Measurements from ENCODE around the gene SLC2A4RG. TPM values are rescaled to one million over a fixed set of nuclear protein-coding genes. Genes with fewer than 3 reads are reported as not detected.

Gene SLC2A4RG
- total RNA-seq, 1 donor from 2014 or later, result 50.2 TPM

GRCh38 chr20:63743210-63743970, 3.8 kb downstream of the SLC2A4RG start:
- Histone ChIP-seq H3K36me3 (ENCODE audit: control insufficient read depth, insufficient read depth, low read length) (peaks cover 2% of the 10 kb centered on the region), H3K4me3 (ENCODE audit: low read depth, low read length) (no peak overlapping the region), H3K27me3 (ENCODE audit: control insufficient read depth, insufficient read depth, low read length) (no peaks in the 10 kb centered on the region)
- DNase-seq (ENCODE audit: low read depth), result no peak
- TF ChIP-seq CTCF (IDR thresholded peaks at IDR 0.05; ENCODE audit: insufficient read depth, low read length, poor library complexity, severe bottlenecking), result no peak

GRCh38 chr20:63744158-63744557, 4.6 kb downstream of the SLC2A4RG start:
- no peak for TF ChIP-seq CTCF (IDR thresholded peaks at IDR 0.05; ENCODE audit: insufficient read depth, low read length, poor library complexity, severe bottlenecking)
- Histone ChIP-seq H3K36me3 (ENCODE audit: control insufficient read depth, insufficient read depth, low read length) (peaks cover 2% of the 10 kb centered on the region), H3K27me3 (ENCODE audit: control insufficient read depth, insufficient read depth, low read length) (no peaks in the 10 kb centered on the region), H3K4me3 (ENCODE audit: low read depth, low read length) (no peak overlapping the region)
- DNase-seq (ENCODE audit: low read depth), result no peak

GRCh38 chr20:63744574-63745423, 5.2 kb downstream of the SLC2A4RG start:
- no peak for DNase-seq (ENCODE audit: low read depth)
- Histone ChIP-seq H3K27me3 (ENCODE audit: control insufficient read depth, insufficient read depth, low read length) (no peaks in the 10 kb centered on the region), H3K4me3 (ENCODE audit: low read depth, low read length) (no peak overlapping the region), H3K36me3 (ENCODE audit: control insufficient read depth, insufficient read depth, low read length) (peaks cover 2% of the 10 kb centered on the region)
- no peak for TF ChIP-seq CTCF (IDR thresholded peaks at IDR 0.05; ENCODE audit: insufficient read depth, low read length, poor library complexity, severe bottlenecking)

- H3K27me3 ChIP-seq (ENCODE audit: control insufficient read depth, insufficient read depth, low read length), result no peaks in the 10 kb centered on the region
- H3K36me3 ChIP-seq (ENCODE audit: control insufficient read depth, insufficient read depth, low read length), result peaks cover 2% of the 10 kb centered on the region
- TF ChIP-seq CTCF (IDR thresholded peaks at IDR 0.05; ENCODE audit: insufficient read depth, low read length, poor library complexity, severe bottlenecking), result no peak
- H3K4me3 ChIP-seq (ENCODE audit: low read depth, low read length), result no peak overlapping the region
- DNase-seq (ENCODE audit: low read depth), result no peak
Observed at GRCh38 chr20:63745424-63745805, 5.8 kb downstream of the SLC2A4RG start.

- peaks cover 2% of the 10 kb centered on the region for H3K36me3 ChIP-seq (ENCODE audit: control insufficient read depth, insufficient read depth, low read length)
- no peak overlapping the region for H3K4me3 ChIP-seq (ENCODE audit: low read depth, low read length)
- H3K27me3 ChIP-seq (ENCODE audit: control insufficient read depth, insufficient read depth, low read length), result no peaks in the 10 kb centered on the region
- no peak for DNase-seq (ENCODE audit: low read depth)
- TF ChIP-seq CTCF (IDR thresholded peaks at IDR 0.05; ENCODE audit: insufficient read depth, low read length, poor library complexity, severe bottlenecking), result no peak
Observed at GRCh38 chr20:63745961-63746731, 6.6 kb downstream of the SLC2A4RG start.

All from kidney epithelial cell (primary cell).